Measurements from ENCODE around the gene CDK5RAP2.

GRCh38 chr9:120446671-120447070 lies 133.3 kb downstream of the CDK5RAP2 start:
- TF ChIP-seq POLR2A (IDR thresholded peaks at IDR 0.05), result no peak
- TF ChIP-seq CTCF (IDR thresholded peaks at IDR 0.05 in 8 of 11, conservative IDR thresholded peaks at IDR 0.05 in 3 of 11), result no peak

Data from spleen (tissue), 7 donors.